ENCODE data around the gene TMEM63B.
"Not testable (repeated sequence)": the region's sequence is repeated elsewhere in the genome, so short reads cannot be mapped to it uniquely, and the experiment has no call there.

The TMEM63B gene

GRCh38 chr6:44119704-44120262 is 7.6 kb upstream of the TMEM63B start:
- DNase-seq: no peak

GRCh38 chr6:44120692-44121443 is 6.5 kb upstream of the TMEM63B start:
- DNase-seq: no peak

- no peak for DNase-seq
These were observed 4.6 kb upstream of the TMEM63B start for GRCh38 chr6:44122801-44123200.

- no peak for DNase-seq
These were observed 3.8 kb upstream of the TMEM63B start for GRCh38 chr6:44123544-44123943.

- peak; percentile 47 for DNase-seq
These were observed 819 bp upstream of the TMEM63B start for GRCh38 chr6:44126320-44127149.

GRCh38 chr6:44128020-44128917 is 915 bp downstream of the TMEM63B start:
- DNase-seq: peak; percentile 47

GRCh38 chr6:44129841-44130322 is 2.5 kb downstream of the TMEM63B start:
- DNase-seq: no peak

- DNase-seq: no peak
These were observed 4.5 kb downstream of the TMEM63B start for GRCh38 chr6:44131892-44132291.

GRCh38 chr6:44132476-44132875 is 5.1 kb downstream of the TMEM63B start:
- no peak for DNase-seq

GRCh38 chr6:44133003-44133931 is 5.9 kb downstream of the TMEM63B start:
- DNase-seq: no peak

GRCh38 chr6:44133981-44134711 is 6.8 kb downstream of the TMEM63B start:
- no peak for DNase-seq

- DNase-seq: no peak
These were observed 7.9 kb downstream of the TMEM63B start for GRCh38 chr6:44135173-44135758.

- DNase-seq: no peak
These were observed 8.5 kb downstream of the TMEM63B start for GRCh38 chr6:44135875-44136274.

GRCh38 chr6:44138717-44139350 is 11.5 kb downstream of the TMEM63B start:
- DNase-seq: no peak

GRCh38 chr6:44139351-44139743 is 12.0 kb downstream of the TMEM63B start:
- DNase-seq: no peak

- DNase-seq: no peak
These were observed 15.5 kb downstream of the TMEM63B start for GRCh38 chr6:44142835-44143234.

GRCh38 chr6:44143731-44144130 is 16.4 kb downstream of the TMEM63B start:
- DNase-seq: no peak

GRCh38 chr6:44144536-44144935 is 17.2 kb downstream of the TMEM63B start:
- not testable (repeated sequence) for DNase-seq

- no peak for DNase-seq
These were observed 18.5 kb downstream of the TMEM63B start for GRCh38 chr6:44145839-44146238.

GRCh38 chr6:44146685-44147084 is 19.3 kb downstream of the TMEM63B start:
- DNase-seq: no peak

Measured in NCI-H1092 treated with DMSO at 0.1 percent for 48 hours (cell line).